ENCODE results near the gene SRR.

SRR gene

DNA sequence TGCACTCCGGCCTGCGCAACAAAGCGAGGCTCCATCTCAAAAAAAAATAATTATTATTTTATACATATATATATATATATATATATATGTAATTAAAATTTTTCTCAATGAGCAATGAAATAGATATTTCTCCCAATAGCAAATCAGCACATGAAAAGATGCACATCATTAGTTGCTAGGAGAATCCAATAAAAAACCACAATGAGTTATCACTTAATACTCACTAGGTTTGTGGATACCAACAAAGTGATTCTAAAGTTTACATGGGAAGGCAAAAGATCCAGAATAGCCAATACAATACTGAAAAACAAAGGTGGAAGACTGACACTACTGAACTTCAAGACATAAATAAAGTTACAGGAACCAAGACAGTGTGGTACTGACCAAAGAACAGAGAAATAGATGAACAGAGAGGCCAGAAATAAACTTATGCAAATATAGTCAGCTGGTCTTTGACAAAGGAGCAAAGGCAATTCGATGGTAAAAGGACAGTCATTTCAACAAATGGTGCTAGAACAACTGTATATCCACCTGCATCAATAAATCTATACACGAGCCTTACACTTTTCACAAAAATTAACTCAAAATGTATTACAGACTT lies 13.8 kb upstream of the SRR start:
- no peak for DNase-seq (ENCODE audit: extremely low spot score)
- CTCF ChIA-PET: interaction anchor here (1.1 to 2.8 kb wide), 3 partner anchors 45 to 235 kb away, joined by 3 to 12 read pairs (median 5); partner anchors contain the start of gene HIC1
- POLR2A ChIA-PET: no interaction called here
- TF ChIP-seq, protein P1, sequence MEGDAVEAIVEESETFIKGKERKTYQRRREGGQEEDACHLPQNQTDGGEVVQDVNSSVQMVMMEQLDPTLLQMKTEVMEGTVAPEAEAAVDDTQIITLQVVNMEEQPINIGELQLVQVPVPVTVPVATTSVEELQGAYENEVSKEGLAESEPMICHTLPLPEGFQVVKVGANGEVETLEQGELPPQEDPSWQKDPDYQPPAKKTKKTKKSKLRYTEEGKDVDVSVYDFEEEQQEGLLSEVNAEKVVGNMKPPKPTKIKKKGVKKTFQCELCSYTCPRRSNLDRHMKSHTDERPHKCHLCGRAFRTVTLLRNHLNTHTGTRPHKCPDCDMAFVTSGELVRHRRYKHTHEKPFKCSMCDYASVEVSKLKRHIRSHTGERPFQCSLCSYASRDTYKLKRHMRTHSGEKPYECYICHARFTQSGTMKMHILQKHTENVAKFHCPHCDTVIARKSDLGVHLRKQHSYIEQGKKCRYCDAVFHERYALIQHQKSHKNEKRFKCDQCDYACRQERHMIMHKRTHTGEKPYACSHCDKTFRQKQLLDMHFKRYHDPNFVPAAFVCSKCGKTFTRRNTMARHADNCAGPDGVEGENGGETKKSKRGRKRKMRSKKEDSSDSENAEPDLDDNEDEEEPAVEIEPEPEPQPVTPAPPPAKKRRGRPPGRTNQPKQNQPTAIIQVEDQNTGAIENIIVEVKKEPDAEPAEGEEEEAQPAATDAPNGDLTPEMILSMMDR (IDR thresholded peaks at IDR 0.05; ENCODE audit: control extremely low read depth, extremely low read depth, low read depth, missing control alignments): no peak

DNA sequence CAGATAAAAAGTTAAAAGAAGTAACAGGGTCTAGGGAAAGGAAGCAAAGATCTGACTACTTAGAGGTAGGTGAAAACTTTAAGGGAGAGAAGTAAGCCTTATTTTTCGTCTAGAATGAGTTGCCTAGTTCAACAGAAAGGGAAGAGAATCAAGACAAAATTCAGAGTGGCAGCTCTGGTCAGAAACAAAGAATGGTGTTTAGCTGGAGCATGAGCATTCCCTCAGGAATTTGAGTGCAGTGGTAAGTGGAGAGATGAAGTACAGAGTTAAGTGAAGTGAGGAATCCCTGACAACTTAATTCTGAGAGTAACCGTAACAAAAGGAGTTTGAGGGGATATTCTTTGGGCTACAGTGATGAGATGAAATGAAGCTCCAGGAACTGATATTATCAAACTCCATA lies 11.7 kb upstream of the SRR start:
- ChIA-PET POLR2A (interaction anchor here (0.7 kb wide), 2 partner anchors 19 to 32 kb away, joined by 4 to 5 read pairs; no protein-coding TSS in a partner anchor), CTCF (interaction anchor here (1.0 to 1.4 kb wide), 4 partner anchors 8 to 238 kb away, joined by 3 to 6 read pairs (median 4); no protein-coding TSS in a partner anchor)
- no peak for DNase-seq (ENCODE audit: extremely low spot score)
- TF ChIP-seq, protein P1 (IDR thresholded peaks at IDR 0.05; ENCODE audit: control extremely low read depth, extremely low read depth, low read depth, missing control alignments): no peak

- POLR2A ChIA-PET: no interaction called here
- DNase-seq (ENCODE audit: extremely low spot score): no peak
- CTCF ChIA-PET: interaction anchor here (0.8 to 2.9 kb wide), 4 partner anchors 13 to 241 kb away, joined by 3 to 8 read pairs (median 3); no protein-coding TSS in a partner anchor
- TF ChIP-seq, protein P1 (IDR thresholded peaks at IDR 0.05; ENCODE audit: control extremely low read depth, extremely low read depth, low read depth, missing control alignments): no peak
Measured at GRCh38 chr17:2295575-2295974, 8.2 kb upstream of the SRR start.

DNA sequence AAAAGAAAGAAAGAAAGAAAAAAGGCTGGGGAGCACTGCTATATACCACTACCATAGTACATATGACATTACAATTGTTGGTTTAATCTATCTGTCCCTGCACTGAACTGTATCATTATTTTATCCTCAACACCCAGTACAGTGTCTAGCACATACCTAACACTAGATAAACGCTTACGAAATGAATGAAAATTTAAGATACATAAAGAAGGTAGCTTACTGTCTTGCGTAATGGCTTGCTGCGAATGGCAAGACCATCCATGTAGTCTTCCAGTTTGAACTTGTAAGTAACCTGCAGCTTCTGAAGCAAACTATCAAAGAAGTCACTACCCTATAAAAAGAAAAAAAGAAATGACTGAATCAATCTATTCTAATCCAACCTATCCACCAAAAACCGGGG lies 6.7 kb upstream of the SRR start:
- POLR2A ChIA-PET: no interaction called here
- CTCF ChIA-PET: interaction anchor here (1.2 to 1.4 kb wide), 3 partner anchors 13 to 238 kb away, joined by 3 to 4 read pairs (median 3); no protein-coding TSS in a partner anchor
- TF ChIP-seq, protein P1 (IDR thresholded peaks at IDR 0.05; ENCODE audit: control extremely low read depth, extremely low read depth, low read depth, missing control alignments): no peak
- DNase-seq (ENCODE audit: extremely low spot score): no peak

DNA sequence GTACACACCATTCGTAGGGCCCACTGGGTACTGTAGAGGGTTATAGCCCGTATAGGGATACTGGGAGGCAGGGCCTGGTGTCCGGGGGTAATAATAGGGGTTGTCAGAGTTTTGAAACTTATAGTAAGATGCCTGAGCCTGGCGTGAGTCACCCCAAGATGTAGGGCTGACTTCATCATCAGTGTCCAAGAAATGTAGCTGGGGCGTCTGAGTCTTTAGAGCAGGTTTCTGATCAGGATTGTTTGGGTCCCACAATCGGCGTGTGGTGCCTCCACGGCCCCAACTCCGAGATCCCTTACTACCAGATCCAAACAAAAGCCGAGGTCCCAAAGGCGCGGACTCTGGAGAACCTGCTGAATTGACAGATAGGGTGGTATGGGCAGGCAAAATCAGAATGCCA lies 4.6 kb upstream of the SRR start:
- DNase-seq (ENCODE audit: extremely low spot score): no peak
- ChIA-PET CTCF (no interaction called here), POLR2A (no interaction called here)
- TF ChIP-seq, protein P1 (IDR thresholded peaks at IDR 0.05; ENCODE audit: control extremely low read depth, extremely low read depth, low read depth, missing control alignments): no peak

GRCh38 chr17:2299756-2300155 lies 4.0 kb upstream of the SRR start:
- DNase-seq (ENCODE audit: extremely low spot score): no peak
- ChIA-PET POLR2A (no interaction called here), CTCF (no interaction called here)
- TF ChIP-seq, protein P1 (IDR thresholded peaks at IDR 0.05; ENCODE audit: control extremely low read depth, extremely low read depth, low read depth, missing control alignments): no peak

Measured in GM10248 (cell line).